ENCODE data around the gene FHOD3.

GRCh38 chr18:36450264-36450663 lies 152.8 kb downstream of the FHOD3 start:
- TF ChIP-seq CTCF (IDR thresholded peaks at IDR 0.05; ENCODE audit: low read depth, low read length) (no peak), POLR2A (IDR thresholded peaks at IDR 0.05; ENCODE audit: extremely low read depth, insufficient read length) (no peak), MAX (IDR thresholded peaks at IDR 0.05; ENCODE audit: low read depth, low read length) (no peak), MYC (IDR thresholded peaks at IDR 0.05; ENCODE audit: low read depth, low read length) (no peak)
